ENCODE measurements around the gene DNAJB8. TPM values are rescaled to one million over a fixed set of nuclear protein-coding genes. Genes with fewer than 3 reads are reported as not detected.

DNAJB8 gene
- total RNA-seq, 1 donor from 2014 or later = not detected

- no peak overlapping the region for H2AFZ ChIP-seq (ENCODE audit: low read depth, low read length)
- H3K27me3 Mint-ChIP-seq (ENCODE audit: low read depth, unreplicated experiment) = peaks cover 69% of the 10 kb centered on the region
- DNase-seq (ENCODE audit: low read depth) = no peak
- H3K4me1 Mint-ChIP-seq (ENCODE audit: low read depth, unreplicated experiment) = no peaks in the 10 kb centered on the region
- no peak for FAIRE-seq
- peak; percentile 10 for TF ChIP-seq EZH2 (IDR thresholded peaks at IDR 0.05; ENCODE audit: insufficient read depth, low read length)
- TF ChIP-seq CTCF (IDR thresholded peaks at IDR 0.05; ENCODE audit: insufficient read depth, low read depth, low read length) = no peak
- H3K27ac ChIP-seq (ENCODE audit: low read depth, low read length) = no peak overlapping the region
- H4K20me1 ChIP-seq (ENCODE audit: insufficient read depth, low read length) = peaks cover 44% of the 10 kb centered on the region
- H3K4me2 ChIP-seq (ENCODE audit: low read length) = no peak overlapping the region
- peaks cover 84% of the 10 kb centered on the region for H3K27me3 ChIP-seq (ENCODE audit: insufficient read depth, low read length)
- H3K36me3 ChIP-seq (ENCODE audit: insufficient read depth, low read length) = no peaks in the 10 kb centered on the region
- peaks cover 8% of the 10 kb centered on the region for H3K4me1 ChIP-seq (ENCODE audit: insufficient read depth, low read length)
- no peak overlapping the region for H3K9ac ChIP-seq (ENCODE audit: low read length)
- peaks cover 3% of the 10 kb centered on the region for H3K36me3 Mint-ChIP-seq (ENCODE audit: low read depth, unreplicated experiment)
- H3K4me3 ChIP-seq (ENCODE audit: insufficient read depth, low read depth, low read length) = no peak overlapping the region
- H3K9me3 ChIP-seq (ENCODE audit: insufficient read depth, low read depth, low read length) = peaks cover 6% of the 10 kb centered on the region
- peaks cover 6% of the 10 kb centered on the region for H3K9me3 Mint-ChIP-seq (ENCODE audit: unreplicated experiment)
- no peaks in the 10 kb centered on the region for H3K79me2 ChIP-seq (ENCODE audit: insufficient read depth, low read length)
- H3K27ac Mint-ChIP-seq (ENCODE audit: unreplicated experiment) = peak overlapping the region; percentile 27
- H3K4me3 Mint-ChIP-seq (ENCODE audit: unreplicated experiment) = no peak overlapping the region
Observed at GRCh38 chr3:128493570-128494366, 27.1 kb upstream of the DNAJB8 start.

- FAIRE-seq (no peak), DNase-seq (ENCODE audit: low read depth) (no peak)
- no peak within 1 kb of the TSS for H3K9ac ChIP-seq (ENCODE audit: low read length)
- TF ChIP-seq CTCF (IDR thresholded peaks at IDR 0.05; ENCODE audit: insufficient read depth, low read depth, low read length) (no peak), EZH2 (IDR thresholded peaks at IDR 0.05; ENCODE audit: insufficient read depth, low read length) (peak; percentile 86)
- no peaks in the 10 kb centered on the region for H3K36me3 ChIP-seq (ENCODE audit: insufficient read depth, low read length)
- peaks cover 44% of the 10 kb centered on the region for H4K20me1 ChIP-seq (ENCODE audit: insufficient read depth, low read length)
- Mint-ChIP-seq H3K27me3 (ENCODE audit: low read depth, unreplicated experiment) (peaks cover 63% of the 10 kb centered on the region), H3K27ac (ENCODE audit: unreplicated experiment) (peak within 1 kb of the TSS; percentile 27), H3K4me1 (ENCODE audit: low read depth, unreplicated experiment) (no peaks in the 10 kb centered on the region), H3K36me3 (ENCODE audit: low read depth, unreplicated experiment) (peaks cover 3% of the 10 kb centered on the region), H3K9me3 (ENCODE audit: unreplicated experiment) (peaks cover 6% of the 10 kb centered on the region), H3K4me3 (ENCODE audit: unreplicated experiment) (no peak within 1 kb of the TSS)
- no peak within 1 kb of the TSS for H3K27ac ChIP-seq (ENCODE audit: low read depth, low read length)
- H2AFZ ChIP-seq (ENCODE audit: low read depth, low read length) = no peak within 1 kb of the TSS
- peaks cover 8% of the 10 kb centered on the region for H3K4me1 ChIP-seq (ENCODE audit: insufficient read depth, low read length)
- H3K9me3 ChIP-seq (ENCODE audit: insufficient read depth, low read depth, low read length) = peaks cover 6% of the 10 kb centered on the region
- peaks cover 85% of the 10 kb centered on the region for H3K27me3 ChIP-seq (ENCODE audit: insufficient read depth, low read length)
- no peaks in the 10 kb centered on the region for H3K79me2 ChIP-seq (ENCODE audit: insufficient read depth, low read length)
- H3K4me2 ChIP-seq (ENCODE audit: low read length) = peak within 1 kb of the TSS; percentile 89
- no peak within 1 kb of the TSS for H3K4me3 ChIP-seq (ENCODE audit: insufficient read depth, low read depth, low read length)
Observed at GRCh38 chr3:128492671-128493569, 26.2 kb upstream of the DNAJB8 start, which contains the start of gene GATA2. GATA2 (minus strand) TSS chr3:128493201; CDS start chr3:128487031, 6,170 bp downstream.
